ENCODE data around the gene CD81.
"Not testable (repeated sequence)": the region's sequence is repeated elsewhere in the genome, so short reads cannot be mapped to it uniquely, and the experiment has no call there.

CD81 gene

DNA sequence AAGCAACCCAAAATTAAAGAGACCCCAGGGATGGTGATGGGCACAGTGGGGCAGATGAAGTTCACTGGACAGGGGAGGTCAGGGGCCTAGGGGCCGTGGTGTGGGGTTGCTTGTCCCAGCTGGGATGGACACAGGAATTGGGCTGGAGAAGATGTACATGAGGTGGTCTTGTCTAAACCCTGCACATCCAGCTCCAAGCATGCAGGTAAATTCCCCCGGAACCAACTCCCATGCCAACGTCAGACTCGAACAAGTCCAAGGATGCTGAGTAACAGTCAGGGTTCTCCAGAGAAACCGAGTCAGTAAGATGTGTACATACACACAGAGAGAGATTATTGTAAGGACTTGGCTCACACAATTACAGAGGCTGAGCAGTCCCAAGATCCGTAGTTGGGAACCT is 46.4 kb upstream of the CD81 start:
- Histone ChIP-seq H3K27ac (ENCODE audit: poor library complexity, severe bottlenecking) (no peak overlapping the region), H3K4me1 (ENCODE audit: insufficient read depth, poor library complexity, severe bottlenecking) (no peaks in the 10 kb centered on the region), H3K27me3 (ENCODE audit: insufficient read depth, poor library complexity, severe bottlenecking) (no peaks in the 10 kb centered on the region), H3K9me3 (ENCODE audit: severe bottlenecking) (no peaks in the 10 kb centered on the region), H3K36me3 (ENCODE audit: low read depth) (no peaks in the 10 kb centered on the region), H3K4me3 (ENCODE audit: severe bottlenecking) (no peak overlapping the region)
- ATAC-seq (ENCODE audit: low read depth) (no peak), DNase-seq (ENCODE audit: low spot score) (no peak)
- TF ChIP-seq, protein P1, sequence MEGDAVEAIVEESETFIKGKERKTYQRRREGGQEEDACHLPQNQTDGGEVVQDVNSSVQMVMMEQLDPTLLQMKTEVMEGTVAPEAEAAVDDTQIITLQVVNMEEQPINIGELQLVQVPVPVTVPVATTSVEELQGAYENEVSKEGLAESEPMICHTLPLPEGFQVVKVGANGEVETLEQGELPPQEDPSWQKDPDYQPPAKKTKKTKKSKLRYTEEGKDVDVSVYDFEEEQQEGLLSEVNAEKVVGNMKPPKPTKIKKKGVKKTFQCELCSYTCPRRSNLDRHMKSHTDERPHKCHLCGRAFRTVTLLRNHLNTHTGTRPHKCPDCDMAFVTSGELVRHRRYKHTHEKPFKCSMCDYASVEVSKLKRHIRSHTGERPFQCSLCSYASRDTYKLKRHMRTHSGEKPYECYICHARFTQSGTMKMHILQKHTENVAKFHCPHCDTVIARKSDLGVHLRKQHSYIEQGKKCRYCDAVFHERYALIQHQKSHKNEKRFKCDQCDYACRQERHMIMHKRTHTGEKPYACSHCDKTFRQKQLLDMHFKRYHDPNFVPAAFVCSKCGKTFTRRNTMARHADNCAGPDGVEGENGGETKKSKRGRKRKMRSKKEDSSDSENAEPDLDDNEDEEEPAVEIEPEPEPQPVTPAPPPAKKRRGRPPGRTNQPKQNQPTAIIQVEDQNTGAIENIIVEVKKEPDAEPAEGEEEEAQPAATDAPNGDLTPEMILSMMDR (IDR thresholded peaks at IDR 0.05; ENCODE audit: poor library complexity, severe bottlenecking), result no peak

DNA sequence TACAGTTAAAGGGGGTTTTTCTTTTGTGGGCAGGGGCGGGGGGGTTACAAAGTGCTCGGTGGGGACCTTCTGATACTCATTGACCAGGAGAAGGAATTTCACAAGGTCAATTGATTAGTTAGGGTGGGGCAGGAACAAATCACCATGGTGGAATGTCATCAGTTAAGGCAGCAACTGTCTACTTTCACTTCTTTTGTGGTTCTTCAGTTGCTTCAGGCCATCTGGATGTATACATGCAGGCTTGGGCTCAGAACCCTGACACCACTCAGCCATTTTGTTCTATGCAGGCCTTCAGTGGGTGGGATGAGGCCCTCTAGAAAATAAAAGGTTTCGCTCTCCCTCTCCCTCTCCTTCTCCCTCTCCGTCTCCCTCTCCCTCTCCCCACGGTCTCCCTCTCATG is 45.7 kb upstream of the CD81 start:
- ATAC-seq (ENCODE audit: low read depth) (no peak), DNase-seq (ENCODE audit: low spot score) (no peak)
- Histone ChIP-seq H3K4me1 (ENCODE audit: insufficient read depth, poor library complexity, severe bottlenecking) (no peaks in the 10 kb centered on the region), H3K27me3 (ENCODE audit: insufficient read depth, poor library complexity, severe bottlenecking) (no peaks in the 10 kb centered on the region), H3K27ac (ENCODE audit: poor library complexity, severe bottlenecking) (no peak overlapping the region), H3K9me3 (ENCODE audit: severe bottlenecking) (no peaks in the 10 kb centered on the region), H3K36me3 (ENCODE audit: low read depth) (no peaks in the 10 kb centered on the region), H3K4me3 (ENCODE audit: severe bottlenecking) (no peak overlapping the region)
- TF ChIP-seq, protein P1 (IDR thresholded peaks at IDR 0.05; ENCODE audit: poor library complexity, severe bottlenecking), result no peak

DNA sequence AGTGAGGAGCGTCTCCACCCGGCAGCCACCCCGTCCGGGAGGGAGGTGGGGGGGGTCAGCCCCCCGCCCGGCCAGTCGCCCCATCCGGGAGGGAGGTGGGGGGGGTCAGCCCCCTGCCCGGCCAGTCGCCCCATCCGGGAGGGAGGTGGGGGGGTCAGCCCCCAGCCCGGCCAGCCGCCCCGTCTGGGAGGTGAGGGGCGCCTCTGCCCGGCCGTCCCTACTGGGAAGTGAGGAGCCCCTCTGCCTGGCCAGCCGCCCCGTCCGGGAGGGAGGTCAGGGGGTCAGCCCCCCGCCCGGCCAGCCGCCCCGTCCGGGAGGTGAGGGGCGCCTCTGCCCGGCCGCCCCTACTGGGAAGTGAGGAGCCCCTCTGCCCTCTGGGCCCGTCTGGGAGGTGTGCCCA is 44.5 kb upstream of the CD81 start:
- DNase-seq (ENCODE audit: low spot score); H3K4me3 ChIP-seq (ENCODE audit: severe bottlenecking); H3K27ac ChIP-seq (ENCODE audit: poor library complexity, severe bottlenecking); H3K9me3 ChIP-seq (ENCODE audit: severe bottlenecking); ATAC-seq (ENCODE audit: low read depth); H3K4me1 ChIP-seq (ENCODE audit: insufficient read depth, poor library complexity, severe bottlenecking); H3K36me3 ChIP-seq (ENCODE audit: low read depth); H3K27me3 ChIP-seq (ENCODE audit: insufficient read depth, poor library complexity, severe bottlenecking): not testable (repeated sequence)

DNA sequence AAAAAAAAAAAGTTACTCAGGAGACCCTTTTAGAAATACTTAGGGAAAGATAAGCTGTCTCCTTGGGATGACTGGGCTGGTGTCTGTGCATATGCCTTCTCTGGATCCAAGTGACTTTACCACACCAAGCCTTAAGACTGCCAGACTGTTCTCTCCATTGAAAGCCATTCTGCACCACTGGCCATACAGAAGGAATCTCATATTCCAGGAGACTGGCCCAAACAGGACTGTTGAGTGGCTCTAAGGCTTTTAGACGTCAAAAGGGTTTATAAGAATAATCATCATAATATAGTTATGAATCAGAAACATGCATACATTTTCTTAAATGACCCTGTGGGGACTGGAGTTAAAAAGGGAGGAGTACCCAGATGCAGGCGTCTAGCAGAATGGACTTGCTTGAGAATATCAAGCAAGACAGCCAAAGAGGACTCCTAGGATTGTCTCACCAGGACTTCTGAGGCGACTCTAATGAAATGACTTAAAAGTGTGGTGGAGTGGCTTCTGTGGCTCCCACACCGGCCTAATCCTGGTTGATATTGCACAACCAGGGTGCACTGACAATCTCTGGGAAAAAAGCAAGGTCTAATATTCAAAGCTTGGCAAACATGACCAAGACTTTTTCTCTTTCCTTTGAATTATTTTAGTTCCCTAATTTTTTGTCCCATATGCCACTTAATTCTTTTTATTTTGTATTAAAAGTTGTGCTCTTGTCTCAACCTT is 43.5 kb upstream of the CD81 start:
- not testable (repeated sequence) for H3K4me1 ChIP-seq (ENCODE audit: insufficient read depth, poor library complexity, severe bottlenecking); H3K27ac ChIP-seq (ENCODE audit: poor library complexity, severe bottlenecking); H3K27me3 ChIP-seq (ENCODE audit: insufficient read depth, poor library complexity, severe bottlenecking); ATAC-seq (ENCODE audit: low read depth); H3K36me3 ChIP-seq (ENCODE audit: low read depth); H3K9me3 ChIP-seq (ENCODE audit: severe bottlenecking); H3K4me3 ChIP-seq (ENCODE audit: severe bottlenecking); DNase-seq (ENCODE audit: low spot score)

DNA sequence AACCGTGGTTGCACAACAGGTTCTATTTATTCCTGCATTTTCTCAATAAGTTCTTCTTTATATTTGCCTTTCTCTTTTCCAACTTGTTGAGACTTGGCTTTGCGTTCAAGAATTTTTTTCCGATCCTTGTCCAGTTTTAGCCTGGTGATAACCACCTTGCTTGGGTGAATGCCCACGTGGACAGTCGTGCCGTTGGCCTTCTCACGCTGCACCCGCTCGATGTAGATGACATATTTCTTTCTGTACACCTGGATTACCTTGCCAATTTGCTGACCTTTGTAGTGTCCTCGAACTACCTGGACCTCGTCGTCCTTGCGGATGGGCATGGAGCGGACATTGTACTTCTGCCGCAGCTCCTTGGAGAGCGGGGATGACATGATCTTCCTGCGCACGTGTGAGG is 41.8 kb upstream of the CD81 start:
- H3K4me1 ChIP-seq (ENCODE audit: insufficient read depth, poor library complexity, severe bottlenecking); H3K4me3 ChIP-seq (ENCODE audit: severe bottlenecking); DNase-seq (ENCODE audit: low spot score); H3K9me3 ChIP-seq (ENCODE audit: severe bottlenecking); ATAC-seq (ENCODE audit: low read depth); H3K27me3 ChIP-seq (ENCODE audit: insufficient read depth, poor library complexity, severe bottlenecking); H3K36me3 ChIP-seq (ENCODE audit: low read depth); H3K27ac ChIP-seq (ENCODE audit: poor library complexity, severe bottlenecking): not testable (repeated sequence)

DNA sequence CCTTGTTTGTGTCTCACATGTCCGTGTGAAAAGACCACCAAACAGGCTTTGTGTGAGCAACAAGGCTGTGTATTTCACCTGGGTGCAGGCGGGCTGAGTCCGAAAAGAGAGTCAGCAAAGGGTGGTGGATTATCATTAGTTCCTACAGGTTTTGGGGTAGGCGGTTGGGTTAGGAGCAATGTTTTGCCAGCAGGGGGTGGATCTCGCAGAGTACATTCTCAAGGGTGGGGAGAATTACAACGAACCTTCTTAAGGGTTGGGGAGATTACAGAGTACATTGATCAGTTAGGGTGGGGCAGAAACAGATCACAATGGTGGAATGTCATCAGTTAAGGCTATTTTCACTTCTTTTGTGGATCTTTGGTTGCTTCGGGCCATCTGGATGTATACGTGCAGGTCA is 38.4 kb upstream of the CD81 start:
- DNase-seq (ENCODE audit: low spot score); H3K27me3 ChIP-seq (ENCODE audit: insufficient read depth, poor library complexity, severe bottlenecking); ATAC-seq (ENCODE audit: low read depth); H3K9me3 ChIP-seq (ENCODE audit: severe bottlenecking); H3K36me3 ChIP-seq (ENCODE audit: low read depth); H3K4me1 ChIP-seq (ENCODE audit: insufficient read depth, poor library complexity, severe bottlenecking); H3K27ac ChIP-seq (ENCODE audit: poor library complexity, severe bottlenecking); H3K4me3 ChIP-seq (ENCODE audit: severe bottlenecking): not testable (repeated sequence)

DNA sequence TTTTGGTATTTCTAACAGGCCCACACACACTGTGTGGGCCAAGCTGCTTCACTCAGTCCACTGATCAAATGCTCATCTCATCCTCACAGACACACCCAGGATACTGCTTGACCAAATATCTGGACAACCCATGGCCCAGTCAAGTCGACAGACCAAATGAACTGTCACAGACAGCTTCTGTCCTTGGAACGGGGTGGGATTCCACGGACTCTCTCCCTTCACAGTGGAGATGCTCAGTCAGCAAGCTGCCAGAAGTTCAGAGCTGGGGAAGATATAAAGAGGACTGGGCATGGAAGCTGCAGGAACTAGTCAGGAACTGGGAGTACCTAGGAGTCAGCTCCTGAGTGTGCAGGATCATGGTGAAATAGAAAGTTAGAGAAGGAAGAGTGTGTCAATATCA is 34.6 kb upstream of the CD81 start:
- Histone ChIP-seq H3K27ac (ENCODE audit: poor library complexity, severe bottlenecking) (no peak overlapping the region), H3K4me1 (ENCODE audit: insufficient read depth, poor library complexity, severe bottlenecking) (no peaks in the 10 kb centered on the region), H3K36me3 (ENCODE audit: low read depth) (no peaks in the 10 kb centered on the region), H3K4me3 (ENCODE audit: severe bottlenecking) (no peak overlapping the region), H3K27me3 (ENCODE audit: insufficient read depth, poor library complexity, severe bottlenecking) (no peaks in the 10 kb centered on the region), H3K9me3 (ENCODE audit: severe bottlenecking) (no peaks in the 10 kb centered on the region)
- no peak for DNase-seq (ENCODE audit: low spot score)
- TF ChIP-seq, protein P1 (IDR thresholded peaks at IDR 0.05; ENCODE audit: poor library complexity, severe bottlenecking), result no peak
- no peak for ATAC-seq (ENCODE audit: low read depth)

All from RWPE2 (cell line).